HG02763 (cell line): ENCODE data around the gene KCP.

ENCODE experiments used
- ATAC-seq: cut with Tn5 transposase; IDR thresholded peaks from one replicate; pipeline ENCODE4 v1.9.1; 2021; ENCODE audit warnings: mild to moderate bottlenecking, moderate library complexity; ENCODE audit not compliant: unreplicated experiment

The KCP gene

GRCh38 chr7:128842674-128843641 is 67.6 kb downstream of the KCP start:
- ATAC-seq = no peak

GRCh38 chr7:128841921-128842673 is 68.4 kb downstream of the KCP start:
- ATAC-seq = no peak

- no peak for ATAC-seq
Observed at GRCh38 chr7:128841171-128841690, 69.3 kb downstream of the KCP start.

- no peak for ATAC-seq
Observed at GRCh38 chr7:128840326-128841170, 70.0 kb downstream of the KCP start.

GRCh38 chr7:128839751-128840177 is 70.7 kb downstream of the KCP start:
- ATAC-seq = no peak

GRCh38 chr7:128838981-128839731 is 71.4 kb downstream of the KCP start:
- ATAC-seq = no peak

- no peak for ATAC-seq
Observed at GRCh38 chr7:128838109-128838779, 72.3 kb downstream of the KCP start.

GRCh38 chr7:128837521-128837921 is 73.0 kb downstream of the KCP start:
- ATAC-seq = no peak

GRCh38 chr7:128836729-128837348 is 73.7 kb downstream of the KCP start:
- no peak for ATAC-seq

- ATAC-seq = no peak
Observed at GRCh38 chr7:128835790-128836641, 74.5 kb downstream of the KCP start.

- no peak for ATAC-seq
Observed at GRCh38 chr7:128835231-128835751, 75.2 kb downstream of the KCP start.

- ATAC-seq = no peak
Observed at GRCh38 chr7:128833946-128834325, 76.6 kb downstream of the KCP start.

- ATAC-seq = no peak
Observed at GRCh38 chr7:128833148-128833945, 77.2 kb downstream of the KCP start.

GRCh38 chr7:128832880-128833147 is 77.7 kb downstream of the KCP start:
- ATAC-seq = no peak

- ATAC-seq = no peak
Observed at GRCh38 chr7:128831994-128832879, 78.3 kb downstream of the KCP start.
